ENCODE results near the gene CACNB1. TPM values are rescaled to one million over a fixed set of nuclear protein-coding genes. Genes with fewer than 3 reads are reported as not detected.
"Not testable (repeated sequence)": the region's sequence is repeated elsewhere in the genome, so short reads cannot be mapped to it uniquely, and the experiment has no call there.

The CACNB1 gene
- total RNA-seq, 1 donor from 2014 or later: 2.0 TPM

GRCh38 chr17:39150104-39150634 is 47.3 kb downstream of the CACNB1 start:
- ATAC-seq: no peak

- ATAC-seq: no peak
These were observed 50.0 kb downstream of the CACNB1 start for GRCh38 chr17:39147221-39148185.

GRCh38 chr17:39146273-39146672 is 51.2 kb downstream of the CACNB1 start:
- ATAC-seq: no peak

GRCh38 chr17:39145143-39145542 is 52.3 kb downstream of the CACNB1 start:
- ATAC-seq: peak; percentile 5

- ATAC-seq: peak; percentile 85
These were observed 53.0 kb downstream of the CACNB1 start for GRCh38 chr17:39144416-39144840.

- ATAC-seq: peak; percentile 24
These were observed 53.8 kb downstream of the CACNB1 start for GRCh38 chr17:39143552-39144093.

- no peak for ATAC-seq
These were observed 55.4 kb downstream of the CACNB1 start for GRCh38 chr17:39141915-39142664.

GRCh38 chr17:39141294-39141693 is 56.2 kb downstream of the CACNB1 start:
- no peak for ATAC-seq

DNA sequence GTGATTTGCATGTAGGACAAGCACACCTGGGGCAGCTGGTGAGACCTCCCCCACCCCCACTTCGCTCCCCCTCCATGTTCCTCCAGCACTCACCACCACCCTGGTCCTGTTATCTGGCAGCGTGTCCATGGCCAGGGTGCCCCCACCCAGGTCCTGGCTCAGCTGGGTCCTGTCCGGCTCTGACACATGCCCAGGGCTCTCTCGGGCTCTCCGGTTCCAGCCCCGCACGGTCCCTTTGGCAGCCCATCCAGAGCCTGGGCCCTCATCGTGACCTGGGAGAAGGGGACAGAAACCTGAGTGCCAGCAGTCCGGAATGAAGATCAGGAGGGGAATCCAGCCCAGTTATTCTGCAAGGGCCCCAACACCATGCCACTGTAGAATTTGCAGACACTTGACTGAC is 57.9 kb downstream of the CACNB1 start:
- ATAC-seq: no peak

DNA sequence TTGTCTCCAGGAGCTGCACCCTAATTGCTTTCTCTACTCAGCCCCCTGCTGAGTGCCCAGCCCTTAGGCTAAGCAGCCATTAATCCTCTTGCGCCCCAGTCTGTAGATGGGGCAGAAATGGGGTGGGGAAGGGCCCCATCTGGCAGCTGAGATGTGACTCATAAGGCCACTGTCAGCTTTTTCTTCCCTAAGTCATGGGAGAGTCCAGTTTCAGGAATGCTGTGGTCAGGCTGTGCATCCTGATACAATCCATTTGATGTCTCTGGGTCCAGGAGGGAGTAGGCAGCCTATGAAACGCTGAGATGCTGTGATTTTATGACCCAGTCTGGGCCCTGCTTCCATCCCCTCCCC is 58.3 kb downstream of the CACNB1 start:
- ATAC-seq: peak; percentile 29

DNA sequence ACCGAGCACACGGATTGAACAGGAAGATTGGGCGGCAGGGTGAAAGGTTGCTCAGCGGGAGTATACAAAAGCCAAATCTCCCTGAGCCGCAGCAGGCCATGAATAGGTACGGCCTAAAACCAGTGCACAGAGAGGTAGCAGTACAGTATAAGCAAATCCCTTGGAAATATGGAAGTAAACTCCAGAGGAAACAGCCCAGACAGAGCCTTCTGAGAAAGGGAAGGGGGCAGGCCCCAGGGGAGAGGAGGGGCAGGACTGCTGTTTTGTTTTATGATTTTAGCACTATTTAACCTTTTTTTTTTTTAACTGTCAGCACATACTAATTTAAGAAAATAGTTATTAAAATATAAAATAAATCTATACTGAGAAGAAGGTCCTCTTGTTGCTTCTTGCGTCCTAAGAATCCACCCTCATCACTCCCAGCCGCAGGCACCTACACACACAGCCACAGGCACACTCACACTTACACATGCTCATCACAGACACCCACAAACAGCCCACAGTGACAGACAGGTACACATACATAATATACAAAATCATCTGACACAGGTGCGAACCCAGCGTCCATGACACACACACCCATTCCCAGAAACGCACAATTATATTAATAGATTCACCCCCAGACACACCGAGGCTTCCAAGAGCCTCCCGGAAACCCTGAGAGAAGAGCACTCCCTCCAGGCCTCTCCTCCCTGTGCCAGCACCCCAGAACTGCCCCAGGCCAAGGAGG is 58.9 kb downstream of the CACNB1 start:
- no peak for ATAC-seq

DNA sequence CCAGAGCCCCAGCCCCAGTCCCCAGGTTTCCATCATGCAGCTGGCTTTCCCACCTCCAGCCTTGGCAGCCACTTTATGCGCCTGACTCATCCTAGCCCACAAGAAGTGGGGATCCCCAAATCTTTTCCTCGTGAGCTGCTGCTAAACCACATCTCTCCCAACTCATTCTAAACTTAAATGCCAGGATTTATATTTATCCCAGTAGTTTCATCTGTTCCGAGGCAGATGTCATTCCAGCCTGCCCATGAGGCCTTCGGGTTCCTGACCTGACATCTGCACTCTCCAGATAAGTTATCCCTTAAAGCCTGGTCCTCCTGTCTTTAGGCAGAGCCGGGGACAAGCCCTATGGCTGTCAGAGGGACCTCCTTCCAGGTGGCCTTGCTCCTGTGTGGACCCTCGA is 62.6 kb downstream of the CACNB1 start:
- no peak for ATAC-seq

- ATAC-seq: peak; percentile 50
These were observed 65.3 kb downstream of the CACNB1 start for GRCh38 chr17:39132192-39132610.

- ATAC-seq: no peak
These were observed 65.9 kb downstream of the CACNB1 start for GRCh38 chr17:39131616-39132015.

DNA sequence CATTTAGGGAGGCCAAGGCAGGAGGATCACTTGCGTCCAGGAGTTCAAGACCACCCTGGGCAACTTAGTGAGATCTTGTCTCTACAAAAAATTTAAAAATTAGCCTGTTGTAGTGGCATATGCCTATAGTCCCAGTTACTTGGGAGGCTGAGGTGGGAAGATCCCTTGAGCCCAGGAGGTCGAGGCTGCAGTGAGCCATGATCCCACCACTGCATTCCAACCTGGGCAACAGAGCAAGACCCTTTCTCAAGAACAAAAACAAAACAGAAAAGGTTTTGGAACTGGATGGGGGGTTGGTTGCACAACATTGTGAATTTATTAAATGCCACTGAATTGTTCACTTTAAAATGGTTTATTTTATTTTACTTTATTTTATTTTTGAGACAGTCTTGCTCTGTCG is 67.3 kb downstream of the CACNB1 start:
- ATAC-seq: no peak

GRCh38 chr17:39129544-39129943 is 67.9 kb downstream of the CACNB1 start:
- not testable (repeated sequence) for ATAC-seq

- ATAC-seq: no peak
These were observed 71.0 kb downstream of the CACNB1 start for GRCh38 chr17:39126436-39126835.

- no peak for ATAC-seq
These were observed 72.2 kb downstream of the CACNB1 start for GRCh38 chr17:39125143-39125875.

- peak; percentile 39 for ATAC-seq
These were observed 73.8 kb downstream of the CACNB1 start for GRCh38 chr17:39123627-39124026.
